CD14-positive monocyte (primary cell): ENCODE data around the gene PMEPA1. TPM values are rescaled to one million over a fixed set of nuclear protein-coding genes. Genes with fewer than 3 reads are reported as not detected.

Experiments
- DNase-seq, 3 donors: peaks; one replicate each; pipeline ENCODE4 v3.0.0-alpha.2; 2011 to 2022
- H2AFZ ChIP-seq: 2 replicates; pipeline ENCODE4 v1.6.0; 2012; ENCODE audit warnings: mild to moderate bottlenecking, low read depth, low read length, inconsistent platforms; ENCODE audit not compliant: insufficient read depth, poor library complexity, severe bottlenecking
- H3K27ac ChIP-seq, 2 donors: 1 replicate in 1 of 2; 2 replicates in 1 of 2; pipeline ENCODE4 v1.5.1; 2012 to 2013; ENCODE audit warnings: low read length in 2 of 2, control low read depth in 1 of 2, inconsistent platforms in 1 of 2, low read depth in 1 of 2, mild to moderate bottlenecking in 1 of 2
- H3K27me3 ChIP-seq, 2 donors: one replicate each; pipeline versions ENCODE4 v1.6.0 to v1.6.1; 2011 to 2013; ENCODE audit warnings: low read length in 2 of 2; ENCODE audit not compliant: control insufficient read depth in 2 of 2, insufficient read depth in 2 of 2
- H3K36me3 ChIP-seq, 2 donors: replicated peaks in 1 of 2; 1 replicate in 1 of 2; 2 replicates in 1 of 2; pipeline versions ENCODE4 v1.5.1 to v1.6.1; 2012 to 2013; ENCODE audit warnings: low read length in 2 of 2, control low read depth in 1 of 2, inconsistent platforms in 1 of 2, mild to moderate bottlenecking in 1 of 2; ENCODE audit not compliant: insufficient read depth in 2 of 2, control insufficient read depth in 1 of 2
- H3K4me1 ChIP-seq, 2 donors: 1 replicate in 1 of 2; 2 replicates in 1 of 2; pipeline versions ENCODE4 v1.5.1 to v1.6.1; 2012 to 2013; ENCODE audit warnings: low read length in 2 of 2, control low read depth in 1 of 2, inconsistent platforms in 1 of 2, mild to moderate bottlenecking in 1 of 2, moderate library complexity in 1 of 2; ENCODE audit not compliant: insufficient read depth in 2 of 2, control insufficient read depth in 1 of 2
- H3K4me2 ChIP-seq: replicated peaks from 2 replicates; pipeline ENCODE3; 2012; ENCODE audit warnings: low read length, moderate library complexity, mild to moderate bottlenecking; ENCODE audit not compliant: poor library complexity, severe bottlenecking; ENCODE audit errors: extremely low read depth
- H3K4me3 ChIP-seq, 3 experiments: fragments of 200-600 bp in 1 of 3; sonication (generic) in 1 of 3; replicated peaks in 1 of 3; 1 replicate in 2 of 3; 2 replicates in 1 of 3; pipeline ENCODE4 v1.5.1; 2011 to 2013; ENCODE audit warnings: low read length in 3 of 3, mild to moderate bottlenecking in 3 of 3, control low read depth in 2 of 3, low read depth in 2 of 3, inconsistent platforms in 1 of 3, moderate library complexity in 1 of 3
- H3K79me2 ChIP-seq: 2 replicates; pipeline ENCODE4 v1.6.0; 2012; ENCODE audit warnings: mild to moderate bottlenecking, control low read depth, inconsistent platforms, low read length, moderate library complexity; ENCODE audit not compliant: insufficient read depth
- H3K9ac ChIP-seq: 2 replicates; pipeline ENCODE4 v1.6.0; 2017; ENCODE audit warnings: low read length, mild to moderate bottlenecking; ENCODE audit not compliant: insufficient read depth, poor library complexity, severe bottlenecking
- H3K9me3 ChIP-seq, 2 donors: replicated peaks in 1 of 2; 1 replicate in 1 of 2; 2 replicates in 1 of 2; pipeline versions ENCODE4 v1.5.1 to v1.6.1; 2012 to 2013; ENCODE audit warnings: low read length in 2 of 2, control low read depth in 1 of 2; ENCODE audit not compliant: control insufficient read depth in 1 of 2, insufficient read depth in 1 of 2
- H4K20me1 ChIP-seq: 2 replicates; pipeline ENCODE4 v1.6.0; 2012; ENCODE audit warnings: mild to moderate bottlenecking, low read length, control low read depth, moderate library complexity; ENCODE audit not compliant: insufficient read depth
- H3K27ac Mint-ChIP-seq, 7 donors: one replicate each; pipeline ENCODE4 v1.8.0; 2020; ENCODE audit warnings: mild to moderate bottlenecking in 7 of 7, mixed read lengths in 7 of 7, moderate library complexity in 6 of 7, inconsistent platforms in 2 of 7
- H3K27me3 Mint-ChIP-seq, 3 donors: one replicate each; pipeline ENCODE4 v1.8.0; 2021 to 2022; ENCODE audit warnings: low read depth in 3 of 3, mild to moderate bottlenecking in 3 of 3, mixed read lengths in 3 of 3, moderate library complexity in 3 of 3, inconsistent platforms in 1 of 3
- H3K36me3 Mint-ChIP-seq, 2 donors: one replicate each; pipeline ENCODE4 v1.8.0; 2020; ENCODE audit warnings: mixed read lengths in 2 of 2, inconsistent platforms in 1 of 2, mild to moderate bottlenecking in 1 of 2
- H3K4me1 Mint-ChIP-seq: one replicate; pipeline ENCODE4 v1.8.0; 2020; ENCODE audit warnings: mild to moderate bottlenecking, mixed read lengths
- H3K4me3 Mint-ChIP-seq, 2 donors: one replicate each; pipeline ENCODE4 v1.8.0; 2020; ENCODE audit warnings: mild to moderate bottlenecking in 2 of 2, mixed read lengths in 2 of 2, moderate library complexity in 1 of 2
- H3K9me3 Mint-ChIP-seq, 7 donors: one replicate each; pipeline ENCODE4 v1.8.0; 2020 to 2022; ENCODE audit warnings: mixed read lengths in 7 of 7, mild to moderate bottlenecking in 6 of 7, moderate library complexity in 6 of 7, inconsistent platforms in 2 of 7
- WGBS: methylation state at CpG from one replicate; pipeline ENCODE4 v1.1.5; 2013; ENCODE audit warnings: missing lambda C conversion rate; ENCODE audit not compliant: insufficient coverage; 5-methylcytosine and 5-hydroxymethylcytosine counted together
- intact Hi-C, 2 donors: fragments of 100-400 bp; cut with micrococcal nuclease; formaldehyde crosslinking; loops; one replicate each; pipeline versions ENCODE4 v1.15.0 to v1.15.1; 2023
- polyA plus RNA-seq, 3 donors: library from polyadenylated mRNA; depleted of rRNA in 1 of 3; unstranded in 2 of 3; stranded (reverse) in 1 of 3; fragments of 300-500 nt in 2 of 3; fragments of >200 nt in 1 of 3; fragmentation: Illumina TruSeq in 2 of 3; gene quantifications; 1 replicate in 2 of 3; 2 replicates in 1 of 3; pipeline ENCODE4 v1.2.3, GENCODE V29; 2012 to 2021
- TF ChIP-seq, protein P1 (sequence below): fragments of 200-600 bp; IDR thresholded peaks from one replicate; pipeline ENCODE4 v1.8.0; 2022; ENCODE audit warnings: antibody characterized with exemption, mild to moderate bottlenecking

Gene PMEPA1
- polyA plus RNA-seq, 3 donors, result 0.12 to 0.73 (median 0.59) TPM

DNA sequence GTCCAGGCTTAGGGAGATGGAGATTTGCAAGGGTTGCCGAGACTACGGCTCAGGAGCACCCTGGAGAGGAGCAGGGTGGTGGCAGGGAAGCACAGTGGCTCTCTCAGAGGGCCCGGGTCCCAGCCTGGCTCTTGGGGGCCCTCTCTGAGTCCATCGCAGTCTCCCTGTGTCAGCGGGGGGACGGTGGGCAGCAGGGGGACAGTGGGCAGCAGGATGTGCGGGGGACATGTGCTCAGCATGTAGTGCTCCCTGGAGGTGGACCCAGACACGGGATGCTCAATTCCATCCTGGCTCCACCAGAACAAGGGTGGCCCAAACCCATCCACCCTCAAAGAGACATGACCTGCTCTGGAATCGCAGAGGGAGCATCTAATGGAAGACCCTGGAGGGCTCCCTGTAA lies 46.6 kb downstream of the PMEPA1 start:
- no peak overlapping the region for H3K9ac ChIP-seq
- Mint-ChIP-seq H3K27me3 (peaks cover 0 to 6% (median 1%) of the 10 kb centered on the region in 3 donors), H3K9me3 (peaks cover 0 to 3% (median 0%) of the 10 kb centered on the region in 7 donors), H3K4me3 (no peak overlapping the region), H3K36me3 (no peaks in the 10 kb centered on the region), H3K4me1 (no peaks in the 10 kb centered on the region), H3K27ac (no peak overlapping the region)
- intact Hi-C loops, result no loop called here
- H2AFZ ChIP-seq, result no peak overlapping the region
- WGBS, result 94% methylated on average over 7 of the region's 9 CpGs
- no peaks in the 10 kb centered on the region for H3K36me3 ChIP-seq
- H3K27ac ChIP-seq, result no peak overlapping the region
- no peaks in the 10 kb centered on the region for H3K27me3 ChIP-seq
- H3K4me3 ChIP-seq, result no peak overlapping the region
- no peaks in the 10 kb centered on the region for H3K79me2 ChIP-seq
- H4K20me1 ChIP-seq, result no peaks in the 10 kb centered on the region
- H3K9me3 ChIP-seq, result no peaks in the 10 kb centered on the region
- TF ChIP-seq, protein P1, sequence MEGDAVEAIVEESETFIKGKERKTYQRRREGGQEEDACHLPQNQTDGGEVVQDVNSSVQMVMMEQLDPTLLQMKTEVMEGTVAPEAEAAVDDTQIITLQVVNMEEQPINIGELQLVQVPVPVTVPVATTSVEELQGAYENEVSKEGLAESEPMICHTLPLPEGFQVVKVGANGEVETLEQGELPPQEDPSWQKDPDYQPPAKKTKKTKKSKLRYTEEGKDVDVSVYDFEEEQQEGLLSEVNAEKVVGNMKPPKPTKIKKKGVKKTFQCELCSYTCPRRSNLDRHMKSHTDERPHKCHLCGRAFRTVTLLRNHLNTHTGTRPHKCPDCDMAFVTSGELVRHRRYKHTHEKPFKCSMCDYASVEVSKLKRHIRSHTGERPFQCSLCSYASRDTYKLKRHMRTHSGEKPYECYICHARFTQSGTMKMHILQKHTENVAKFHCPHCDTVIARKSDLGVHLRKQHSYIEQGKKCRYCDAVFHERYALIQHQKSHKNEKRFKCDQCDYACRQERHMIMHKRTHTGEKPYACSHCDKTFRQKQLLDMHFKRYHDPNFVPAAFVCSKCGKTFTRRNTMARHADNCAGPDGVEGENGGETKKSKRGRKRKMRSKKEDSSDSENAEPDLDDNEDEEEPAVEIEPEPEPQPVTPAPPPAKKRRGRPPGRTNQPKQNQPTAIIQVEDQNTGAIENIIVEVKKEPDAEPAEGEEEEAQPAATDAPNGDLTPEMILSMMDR, result no peak
- H3K4me2 ChIP-seq, result no peak overlapping the region
- no peak for DNase-seq
- H3K4me1 ChIP-seq, result no peaks in the 10 kb centered on the region

DNA sequence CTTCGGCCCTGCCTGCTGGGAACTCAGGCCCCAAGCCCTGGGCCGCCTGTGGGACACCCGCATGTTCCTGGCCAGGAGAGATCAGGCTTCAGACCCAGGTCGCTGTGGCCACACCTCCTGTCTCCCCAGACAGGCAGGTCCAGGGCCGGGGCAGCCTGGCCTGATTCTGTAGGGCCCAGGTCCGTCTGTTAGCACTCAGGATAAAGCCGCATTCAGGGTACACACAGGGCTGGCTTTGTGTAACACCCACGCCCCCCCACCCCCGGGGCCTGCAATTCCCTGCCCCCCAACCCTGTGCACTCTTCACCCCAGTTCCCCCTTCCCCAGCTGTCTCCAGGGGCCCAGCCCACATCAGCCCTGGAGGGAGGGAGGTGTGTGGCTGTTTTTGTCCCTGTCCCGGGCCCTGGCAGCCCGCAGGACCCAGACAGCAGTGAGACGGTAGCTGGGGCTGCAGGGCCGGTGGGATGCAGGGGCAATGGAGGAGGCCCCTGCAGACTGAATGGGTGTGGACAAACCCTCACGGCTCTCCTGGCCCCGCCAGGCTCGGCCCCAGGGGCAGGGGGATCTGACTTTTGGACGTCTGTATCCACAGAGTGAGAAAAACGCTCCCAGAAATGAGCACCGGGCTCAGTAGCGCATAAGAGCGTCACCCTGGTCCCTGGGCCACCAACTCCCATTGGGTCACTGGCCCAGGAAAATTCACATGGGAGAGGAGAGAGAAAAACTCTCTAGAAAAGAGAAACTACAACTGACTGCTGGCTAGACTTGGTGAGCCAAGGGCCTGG lies 47.2 kb downstream of the PMEPA1 start:
- Mint-ChIP-seq H3K4me3 (no peak overlapping the region), H3K27ac (no peak overlapping the region), H3K9me3 (peaks cover 0 to 3% (median 0%) of the 10 kb centered on the region in 7 donors), H3K36me3 (no peaks in the 10 kb centered on the region), H3K27me3 (peaks cover 0 to 6% (median 1%) of the 10 kb centered on the region in 3 donors), H3K4me1 (no peaks in the 10 kb centered on the region)
- no peak overlapping the region for H3K9ac ChIP-seq
- no peaks in the 10 kb centered on the region for H4K20me1 ChIP-seq
- H3K9me3 ChIP-seq, result no peaks in the 10 kb centered on the region
- no peak overlapping the region for H3K4me2 ChIP-seq
- H3K36me3 ChIP-seq, result no peaks in the 10 kb centered on the region
- H3K27me3 ChIP-seq, result no peaks in the 10 kb centered on the region
- TF ChIP-seq, protein P1, result no peak
- no peak for DNase-seq
- no peak overlapping the region for H3K4me3 ChIP-seq
- H3K79me2 ChIP-seq, result no peaks in the 10 kb centered on the region
- WGBS, result 96% methylated on average over 12 of the region's 21 CpGs
- H3K4me1 ChIP-seq, result no peaks in the 10 kb centered on the region
- no peak overlapping the region for H2AFZ ChIP-seq
- H3K27ac ChIP-seq, result no peak overlapping the region
- intact Hi-C loops, result no loop called here
